Prostate gland (tissue), 2 donors: ENCODE data around the gene S100A9. TPM values are rescaled to one million over a fixed set of nuclear protein-coding genes. Genes with fewer than 3 reads are reported as not detected.

Experiments used
- DNase-seq: peaks from one replicate; pipeline ENCODE4 v3.0.0-alpha.2; 2019; ENCODE audit warnings: low spot score
- H3K27ac ChIP-seq, 2 donors: fragments of 200-600 bp; sonication (generic); 2 replicates each; pipeline ENCODE4 v1.5.1; 2017 to 2019
- H3K27me3 ChIP-seq: fragments of 200-600 bp; sonication (generic); replicated peaks from 2 replicates; pipeline ENCODE4 v1.5.1; 2019; ENCODE audit not compliant: insufficient read depth
- H3K36me3 ChIP-seq, 2 donors: fragments of 200-600 bp; sonication (generic); 1 replicate in 1 of 2; 2 replicates in 1 of 2; pipeline versions ENCODE4 v1.5.1 to v1.8.1; 2017 to 2019
- H3K4me1 ChIP-seq: fragments of 200-600 bp; sonication (generic); replicated peaks from 2 replicates; pipeline ENCODE4 v1.5.1; 2019
- H3K4me3 ChIP-seq, 2 donors: fragments of 200-600 bp; sonication (generic); 2 replicates each; pipeline ENCODE4 v1.5.1; 2017 to 2019
- H3K9me3 ChIP-seq: fragments of 200-600 bp; sonication (generic); 2 replicates; pipeline ENCODE4 v1.5.1; 2017
- POLR2A ChIP-seq: fragments of 450-650 bp; IDR thresholded peaks from one replicate; pipeline ENCODE4 v1.6.1; 2016; ENCODE audit warnings: antibody characterized with exemption, mild to moderate bottlenecking
- POLR2AphosphoS5 ChIP-seq: sonication (generic); formaldehyde crosslinking; IDR thresholded peaks from one replicate; pipeline ENCODE4 v1.6.1; 2017; ENCODE audit warnings: antibody characterized with exemption
- WGBS: methylation state at CpG from one replicate; pipeline ENCODE4 v1.1.5; 2018; 5-methylcytosine and 5-hydroxymethylcytosine counted together
- intact Hi-C: fragments of 100-400 bp; cut with DNase I; formaldehyde crosslinking; loops from one replicate; pipeline ENCODE4 v1.14.2; 2022
- total RNA-seq, 2 donors: library from RNA; depleted of rRNA; stranded (reverse); fragments of >200 nt; gene quantifications; one replicate each; pipeline ENCODE4 v1.1.0, GENCODE V29; 2016
- TF ChIP-seq, protein P1 (sequence below), 4 experiments: fragments of 200-600 bp in 2 of 4; fragments of 450-650 bp in 2 of 4; sonication (generic) in 2 of 4; IDR thresholded peaks; 1 replicate in 3 of 4; 2 replicates in 1 of 4; pipeline ENCODE4 v1.5.1; 2016 to 2019; ENCODE audit warnings: antibody characterized with exemption in 4 of 4, mild to moderate bottlenecking in 2 of 4, moderate library complexity in 2 of 4

S100A9 gene
- total RNA-seq, 2 donors from 2014 or later, result 25.6 to 45.2 TPM

DNA sequence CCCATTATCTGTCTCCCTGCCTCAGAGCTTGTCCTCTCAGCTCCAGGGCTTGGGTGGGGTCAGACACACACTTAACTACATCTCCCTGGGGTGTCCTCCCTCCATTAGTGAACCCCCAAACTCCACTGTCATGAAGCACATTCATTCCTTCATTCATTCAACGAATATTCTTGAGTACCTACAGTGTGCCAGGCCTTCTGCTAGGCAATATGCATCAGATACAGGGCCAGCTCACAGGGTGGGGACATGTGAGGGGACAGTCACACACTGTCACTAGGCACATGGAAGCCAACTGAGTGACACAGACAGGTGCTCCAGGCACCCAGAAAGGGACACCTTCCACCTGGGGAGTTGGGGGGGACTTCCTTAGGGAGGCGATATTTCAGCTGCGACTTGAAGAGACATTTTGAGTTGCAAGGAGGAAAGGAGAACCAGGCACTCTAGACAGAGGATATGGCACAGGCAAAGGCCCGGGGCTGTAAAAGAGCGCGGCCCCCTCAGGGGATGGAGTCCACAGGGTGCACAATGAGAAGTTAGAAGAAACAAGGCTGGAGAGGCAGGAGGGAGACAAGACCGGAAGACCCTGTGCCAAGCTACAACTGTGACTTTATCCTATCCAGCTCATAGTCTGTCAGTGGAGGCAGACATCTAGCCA is 41.9 kb downstream of the S100A9 start:
- TF ChIP-seq POLR2AphosphoS5 (no peak), POLR2A (no peak)
- TF ChIP-seq, protein P1, sequence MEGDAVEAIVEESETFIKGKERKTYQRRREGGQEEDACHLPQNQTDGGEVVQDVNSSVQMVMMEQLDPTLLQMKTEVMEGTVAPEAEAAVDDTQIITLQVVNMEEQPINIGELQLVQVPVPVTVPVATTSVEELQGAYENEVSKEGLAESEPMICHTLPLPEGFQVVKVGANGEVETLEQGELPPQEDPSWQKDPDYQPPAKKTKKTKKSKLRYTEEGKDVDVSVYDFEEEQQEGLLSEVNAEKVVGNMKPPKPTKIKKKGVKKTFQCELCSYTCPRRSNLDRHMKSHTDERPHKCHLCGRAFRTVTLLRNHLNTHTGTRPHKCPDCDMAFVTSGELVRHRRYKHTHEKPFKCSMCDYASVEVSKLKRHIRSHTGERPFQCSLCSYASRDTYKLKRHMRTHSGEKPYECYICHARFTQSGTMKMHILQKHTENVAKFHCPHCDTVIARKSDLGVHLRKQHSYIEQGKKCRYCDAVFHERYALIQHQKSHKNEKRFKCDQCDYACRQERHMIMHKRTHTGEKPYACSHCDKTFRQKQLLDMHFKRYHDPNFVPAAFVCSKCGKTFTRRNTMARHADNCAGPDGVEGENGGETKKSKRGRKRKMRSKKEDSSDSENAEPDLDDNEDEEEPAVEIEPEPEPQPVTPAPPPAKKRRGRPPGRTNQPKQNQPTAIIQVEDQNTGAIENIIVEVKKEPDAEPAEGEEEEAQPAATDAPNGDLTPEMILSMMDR (IDR thresholded peaks at IDR 0.05), result no peak
- H3K27me3 ChIP-seq, result no peaks in the 10 kb centered on the region

DNA sequence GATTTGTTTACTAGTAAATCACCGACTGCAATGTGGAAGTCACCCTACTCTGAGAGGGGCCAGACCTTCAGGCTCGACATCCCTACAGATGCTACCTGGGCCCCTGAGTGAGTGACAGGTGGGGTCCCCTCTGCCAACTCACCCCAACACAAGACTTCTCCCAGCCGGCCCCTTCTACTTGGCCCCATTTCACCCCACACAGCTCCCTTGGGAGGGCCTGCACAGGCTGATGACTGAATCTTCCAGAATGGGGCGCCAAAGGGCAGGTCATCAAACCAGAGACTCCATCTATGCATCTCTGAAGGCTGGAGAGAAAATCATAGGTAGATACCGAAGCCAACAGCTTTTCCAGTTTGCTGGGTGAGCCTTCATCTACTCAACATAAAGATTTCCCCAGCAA is 42.6 kb downstream of the S100A9 start:
- Histone ChIP-seq H3K4me3 (no peak overlapping the region), H3K27ac (no peak overlapping the region), H3K27me3 (no peaks in the 10 kb centered on the region), H3K4me1 (no peaks in the 10 kb centered on the region), H3K36me3 (no peaks in the 10 kb centered on the region), H3K9me3 (no peaks in the 10 kb centered on the region)
- no peak for DNase-seq
- WGBS, result 41% methylated on average over 5 of the region's 5 CpGs
- TF ChIP-seq POLR2AphosphoS5, result no peak
- TF ChIP-seq POLR2A, result no peak
- TF ChIP-seq, protein P1 (IDR thresholded peaks at IDR 0.05), result no peak
- intact Hi-C loops, result no loop called here

More for the DNA sequence above, 41.9 kb downstream of the S100A9 start:
- no peaks in the 10 kb centered on the region for H3K4me1 ChIP-seq
- DNase-seq, result no peak
- H3K27ac ChIP-seq, result no peak overlapping the region
- no peaks in the 10 kb centered on the region for H3K9me3 ChIP-seq
- H3K4me3 ChIP-seq, result no peak overlapping the region
- WGBS, result 89% methylated on average over 7 of the region's 7 CpGs
- no peaks in the 10 kb centered on the region for H3K36me3 ChIP-seq
- intact Hi-C loops, result no loop called here

DNA sequence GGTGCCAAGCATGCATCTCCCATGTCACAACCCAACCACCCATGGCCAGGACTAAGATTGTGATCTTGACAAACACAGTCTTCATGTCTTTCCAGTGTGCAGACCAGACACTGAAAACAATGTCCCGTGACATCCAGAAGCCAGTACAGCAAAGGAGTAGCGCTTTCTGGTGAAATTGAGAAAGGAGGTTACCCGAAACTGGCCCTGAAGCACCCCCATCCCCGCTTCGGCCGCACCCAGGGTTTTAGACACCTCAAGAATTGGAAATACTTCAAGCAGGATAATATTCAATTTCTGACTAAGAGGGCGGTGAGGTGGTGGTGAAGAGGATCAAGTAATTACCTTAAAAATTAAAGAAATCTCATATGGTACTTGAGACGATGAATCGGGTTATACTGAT is 43.8 kb downstream of the S100A9 start:
- WGBS, result 89% methylated on average over 9 of the region's 9 CpGs
- TF ChIP-seq, protein P1 (IDR thresholded peaks at IDR 0.05), result no peak
- TF ChIP-seq POLR2AphosphoS5, result no peak
- no peak for TF ChIP-seq POLR2A
- intact Hi-C loops, result no loop called here
- H3K4me1 ChIP-seq, result no peaks in the 10 kb centered on the region
- no peak overlapping the region for H3K4me3 ChIP-seq
- no peaks in the 10 kb centered on the region for H3K36me3 ChIP-seq
- no peaks in the 10 kb centered on the region for H3K9me3 ChIP-seq
- DNase-seq, result no peak
- H3K27me3 ChIP-seq, result no peaks in the 10 kb centered on the region
- no peak overlapping the region for H3K27ac ChIP-seq

DNA sequence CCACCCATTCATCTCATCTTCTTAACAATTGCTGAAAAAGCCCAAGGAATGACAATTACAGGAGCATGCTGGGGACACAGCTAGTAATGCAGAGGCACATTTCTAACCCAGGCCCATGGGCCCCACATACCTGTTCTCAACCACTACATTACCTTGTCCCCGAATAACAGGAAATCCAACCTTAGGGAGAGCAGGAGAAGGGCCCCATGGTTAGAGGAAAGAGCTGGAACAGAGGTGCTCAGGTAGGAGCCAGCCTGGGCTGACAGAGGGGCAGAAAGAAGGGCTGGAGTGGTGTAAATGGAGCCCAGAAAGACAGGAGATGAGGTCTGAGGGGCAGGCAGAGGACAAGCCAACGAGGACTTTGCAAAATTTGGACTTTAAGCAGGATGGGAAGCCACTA is 44.6 kb downstream of the S100A9 start:
- no peak for TF ChIP-seq POLR2AphosphoS5
- TF ChIP-seq, protein P1 (IDR thresholded peaks at IDR 0.05), result no peak
- no peak for TF ChIP-seq POLR2A
- H3K27me3 ChIP-seq, result no peaks in the 10 kb centered on the region
- no peak for DNase-seq
- intact Hi-C loops, result no loop called here
- no peaks in the 10 kb centered on the region for H3K4me1 ChIP-seq
- H3K36me3 ChIP-seq, result no peaks in the 10 kb centered on the region
- 70% methylated on average over 2 of the region's 2 CpGs for WGBS
- no peaks in the 10 kb centered on the region for H3K9me3 ChIP-seq
- no peak overlapping the region for H3K27ac ChIP-seq
- H3K4me3 ChIP-seq, result no peak overlapping the region

DNA sequence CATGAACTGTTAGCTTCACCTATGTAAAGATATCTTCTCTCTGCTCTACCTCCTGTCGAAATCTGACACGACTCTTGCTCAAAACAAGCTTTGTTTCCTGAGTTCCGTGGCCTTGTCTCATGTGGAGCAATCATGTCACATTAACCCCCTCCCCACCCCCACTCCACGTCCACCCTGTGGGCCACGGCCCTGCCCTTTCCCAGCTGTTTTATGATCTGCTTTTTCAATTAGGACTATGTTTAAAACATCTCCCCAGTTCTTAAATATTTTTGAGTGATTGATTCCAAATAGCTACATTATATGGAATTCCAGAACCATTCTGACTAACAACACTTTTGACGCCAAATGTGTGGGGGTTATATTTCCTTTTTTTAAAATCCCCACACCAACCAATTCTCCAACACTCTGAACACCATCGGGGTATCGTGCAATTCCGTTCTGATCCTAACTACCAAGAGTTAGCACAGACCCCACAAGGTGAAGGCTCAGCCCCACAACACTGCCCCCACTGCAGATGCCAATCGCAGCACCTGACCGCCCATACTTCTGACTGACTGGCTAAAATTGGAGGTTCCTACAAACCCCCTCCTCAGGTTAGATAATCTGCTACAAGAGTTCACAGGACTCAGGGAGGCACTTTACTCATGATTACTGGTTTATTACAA is 45.9 kb downstream of the S100A9 start:
- DNase-seq, result no peak
- no peak overlapping the region for H3K27ac ChIP-seq
- H3K9me3 ChIP-seq, result no peaks in the 10 kb centered on the region
- H3K27me3 ChIP-seq, result no peaks in the 10 kb centered on the region
- 86% methylated on average over 11 of the region's 11 CpGs for WGBS
- H3K4me1 ChIP-seq, result no peaks in the 10 kb centered on the region
- TF ChIP-seq, protein P1 (IDR thresholded peaks at IDR 0.05), result no peak
- TF ChIP-seq POLR2AphosphoS5 (no peak), POLR2A (no peak)
- H3K4me3 ChIP-seq, result no peak overlapping the region
- H3K36me3 ChIP-seq, result no peaks in the 10 kb centered on the region
- intact Hi-C loops, result no loop called here
